Measurements from ENCODE around the gene COL15A1. TPM values are rescaled to one million over a fixed set of nuclear protein-coding genes. Genes with fewer than 3 reads are reported as not detected.

The COL15A1 gene
- total RNA-seq, 1 experiment from 2014 or later = 0.04 TPM

DNA sequence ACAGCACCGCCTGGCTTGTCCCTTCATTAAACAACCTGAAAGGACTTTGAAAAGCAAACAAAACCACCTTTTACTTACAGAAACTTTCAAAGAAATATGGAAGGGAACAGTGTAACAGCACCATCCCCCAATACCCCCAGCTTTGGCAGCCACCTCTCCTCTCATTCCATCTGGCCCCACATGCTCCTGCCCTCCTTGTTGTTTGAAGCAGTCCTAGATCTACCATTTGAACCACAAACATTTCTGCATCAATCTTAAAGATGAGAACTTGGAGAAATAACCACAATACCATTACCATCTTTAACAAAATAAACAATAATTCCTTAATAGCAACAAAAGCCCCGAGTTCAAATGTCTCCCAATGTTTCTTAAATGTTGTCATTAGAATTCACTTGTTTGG is 17.8 kb upstream of the COL15A1 start:
- Histone ChIP-seq H3K4me1 (ENCODE audit: insufficient read depth, low read length, poor library complexity, severe bottlenecking) (no peaks in the 10 kb centered on the region), H3K27ac (ENCODE audit: low read depth, low read length, poor library complexity, severe bottlenecking) (no peak overlapping the region), H3K9me3 (ENCODE audit: low read depth, low read length, poor library complexity, severe bottlenecking) (no peaks in the 10 kb centered on the region), H3K36me3 (ENCODE audit: insufficient read depth, low read length, poor library complexity, severe bottlenecking) (no peaks in the 10 kb centered on the region), H3K4me3 (ENCODE audit: low read depth, low read length, poor library complexity, severe bottlenecking) (no peak overlapping the region), H3K27me3 (replicated peaks; ENCODE audit: insufficient read depth, low read depth, low read length, poor library complexity) (no peaks in the 10 kb centered on the region)
- no TSS peak for BruUV-seq (replicated peaks)
- intact Hi-C loops (cut with micrococcal nuclease; ENCODE audit: unreplicated experiment) = no loop called here
- POLR2A ChIA-PET (ENCODE audit: low non-redundant PET) = no interaction called here
- CTCF ChIA-PET = no interaction called here
- TF ChIP-seq CTCF (conservative IDR thresholded peaks at IDR 0.05; ENCODE audit: low read depth, low read length) (no peak), EZH2 (IDR thresholded peaks at IDR 0.05; ENCODE audit: borderline replicate concordance, low read depth, low read length, poor library complexity, severe bottlenecking) (no peak)
- DNase-seq (ENCODE audit: low spot score) = no peak

GRCh38 chr9:98927724-98928123 is 16.0 kb upstream of the COL15A1 start:
- Histone ChIP-seq H3K4me1 (ENCODE audit: insufficient read depth, low read length, poor library complexity, severe bottlenecking) (no peaks in the 10 kb centered on the region), H3K27ac (ENCODE audit: low read depth, low read length, poor library complexity, severe bottlenecking) (no peak overlapping the region), H3K4me3 (ENCODE audit: low read depth, low read length, poor library complexity, severe bottlenecking) (no peak overlapping the region), H3K36me3 (ENCODE audit: insufficient read depth, low read length, poor library complexity, severe bottlenecking) (no peaks in the 10 kb centered on the region), H3K9me3 (ENCODE audit: low read depth, low read length, poor library complexity, severe bottlenecking) (no peaks in the 10 kb centered on the region), H3K27me3 (replicated peaks; ENCODE audit: insufficient read depth, low read depth, low read length, poor library complexity) (no peaks in the 10 kb centered on the region)
- ChIA-PET POLR2A (ENCODE audit: low non-redundant PET) (no interaction called here), CTCF (no interaction called here)
- TF ChIP-seq CTCF (conservative IDR thresholded peaks at IDR 0.05; ENCODE audit: low read depth, low read length) (no peak), EZH2 (IDR thresholded peaks at IDR 0.05; ENCODE audit: borderline replicate concordance, low read depth, low read length, poor library complexity, severe bottlenecking) (no peak)
- no TSS peak for BruUV-seq (replicated peaks)
- intact Hi-C loops (cut with micrococcal nuclease; ENCODE audit: unreplicated experiment) = no loop called here
- no peak for DNase-seq (ENCODE audit: low spot score)

DNA sequence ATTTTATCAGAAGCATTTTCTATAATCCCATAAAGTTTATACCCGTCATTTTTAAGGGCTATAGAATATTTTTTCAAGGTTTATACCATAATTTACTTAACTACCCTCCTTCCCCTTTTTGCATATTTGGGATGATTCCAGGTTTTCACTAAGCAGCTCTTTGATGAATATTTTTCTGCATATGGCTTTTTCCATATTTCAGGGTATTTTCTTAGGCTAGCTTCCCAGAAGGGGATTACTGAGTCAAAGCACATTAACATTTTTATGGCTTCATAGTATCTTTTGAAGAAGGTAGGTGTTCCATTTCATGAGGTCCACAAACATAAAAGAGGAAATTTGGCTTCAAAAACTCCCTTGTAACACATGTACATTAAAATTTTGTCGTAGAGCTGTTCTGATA is 14.6 kb upstream of the COL15A1 start:
- POLR2A ChIA-PET (ENCODE audit: low non-redundant PET) = no interaction called here

More for the DNA sequence above, 14.6 kb upstream of the COL15A1 start:
- Histone ChIP-seq H3K36me3 (ENCODE audit: insufficient read depth, low read length, poor library complexity, severe bottlenecking) (no peaks in the 10 kb centered on the region), H3K9me3 (ENCODE audit: low read depth, low read length, poor library complexity, severe bottlenecking) (no peaks in the 10 kb centered on the region), H3K27ac (ENCODE audit: low read depth, low read length, poor library complexity, severe bottlenecking) (no peak overlapping the region), H3K27me3 (replicated peaks; ENCODE audit: insufficient read depth, low read depth, low read length, poor library complexity) (no peaks in the 10 kb centered on the region), H3K4me3 (ENCODE audit: low read depth, low read length, poor library complexity, severe bottlenecking) (no peak overlapping the region), H3K4me1 (ENCODE audit: insufficient read depth, low read length, poor library complexity, severe bottlenecking) (no peaks in the 10 kb centered on the region)
- intact Hi-C loops (cut with micrococcal nuclease; ENCODE audit: unreplicated experiment) = no loop called here
- no peak for DNase-seq (ENCODE audit: low spot score)
- no TSS peak for BruUV-seq (replicated peaks)
- CTCF ChIA-PET = no interaction called here
- no peak for TF ChIP-seq CTCF (conservative IDR thresholded peaks at IDR 0.05; ENCODE audit: low read depth, low read length)
- TF ChIP-seq EZH2 (IDR thresholded peaks at IDR 0.05; ENCODE audit: borderline replicate concordance, low read depth, low read length, poor library complexity, severe bottlenecking) = no peak

All from A673 (cell line).